HG03342 (cell line): Measurements from ENCODE around the gene MED17.
"Not testable (repeated sequence)": the region's sequence is repeated elsewhere in the genome, so short reads cannot be mapped to it uniquely, and the experiment has no call there.

Experiments
- ATAC-seq: cut with Tn5 transposase; IDR thresholded peaks from one replicate; pipeline ENCODE4 v1.9.1; 2021; ENCODE audit warnings: mild to moderate bottlenecking, moderate library complexity; ENCODE audit not compliant: unreplicated experiment

MED17 gene

GRCh38 chr11:93784145-93784934 lies at the start of gene MED17:
TSS of gene MED17 (plus strand) at chr11:93784282. CDS start at chr11:93784514, 232 bp downstream.
- ATAC-seq, result peak; percentile 97

DNA sequence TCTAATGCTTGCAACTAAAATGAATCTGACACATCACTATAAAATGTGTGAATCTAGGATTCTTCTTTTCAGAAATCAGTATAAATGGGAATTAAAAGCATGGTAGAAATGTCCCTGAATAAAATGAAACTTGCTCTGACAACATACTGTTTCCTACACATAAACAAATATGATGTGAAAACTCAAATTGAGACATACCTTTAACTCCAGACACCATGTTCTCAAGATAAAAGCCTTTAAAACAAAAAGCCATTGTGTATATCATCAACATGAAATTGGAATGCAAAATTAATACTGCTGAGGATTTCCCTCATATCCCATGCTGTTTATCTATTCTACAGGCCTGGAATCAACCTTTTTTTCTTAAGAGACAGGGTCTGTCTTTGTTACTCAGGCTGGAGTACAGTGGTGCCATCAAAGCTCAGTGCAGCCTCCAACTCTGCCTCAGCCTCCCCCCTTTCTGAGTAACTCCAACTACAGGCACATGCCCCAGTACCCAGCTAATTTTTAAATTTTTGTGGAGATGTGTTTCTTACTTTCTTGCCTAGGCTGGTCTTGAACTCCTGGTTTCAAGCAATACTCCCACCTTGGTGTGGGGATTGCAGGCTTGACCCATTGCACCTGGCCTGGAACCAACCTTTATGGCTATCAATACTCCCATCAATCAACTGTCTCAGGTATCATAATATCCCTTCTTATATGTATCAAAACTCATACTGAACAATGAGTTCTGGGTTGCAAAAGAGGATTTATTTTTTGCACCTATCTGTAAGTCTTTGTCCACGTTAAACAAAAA lies 49.5 kb upstream of the MED17 start:
- ATAC-seq, result no peak

DNA sequence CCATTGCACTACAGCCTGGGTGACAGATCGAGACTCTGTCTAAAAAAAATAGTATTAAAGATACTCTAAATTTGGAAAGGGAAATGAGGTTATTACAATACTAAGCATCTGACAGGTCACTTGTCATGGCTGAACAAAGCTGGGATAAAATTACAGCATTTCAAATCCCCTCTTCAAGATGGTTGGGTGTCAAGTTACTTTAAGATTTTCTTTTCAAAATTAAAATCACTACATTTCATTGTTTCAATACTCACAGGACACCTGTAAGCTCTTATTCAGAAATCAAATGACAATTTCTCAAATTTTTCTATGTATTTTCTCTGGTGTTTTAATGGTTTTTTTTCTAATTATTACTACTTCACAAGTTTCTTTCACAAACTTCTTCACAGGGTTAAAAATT lies 48.5 kb upstream of the MED17 start:
- ATAC-seq, result no peak

DNA sequence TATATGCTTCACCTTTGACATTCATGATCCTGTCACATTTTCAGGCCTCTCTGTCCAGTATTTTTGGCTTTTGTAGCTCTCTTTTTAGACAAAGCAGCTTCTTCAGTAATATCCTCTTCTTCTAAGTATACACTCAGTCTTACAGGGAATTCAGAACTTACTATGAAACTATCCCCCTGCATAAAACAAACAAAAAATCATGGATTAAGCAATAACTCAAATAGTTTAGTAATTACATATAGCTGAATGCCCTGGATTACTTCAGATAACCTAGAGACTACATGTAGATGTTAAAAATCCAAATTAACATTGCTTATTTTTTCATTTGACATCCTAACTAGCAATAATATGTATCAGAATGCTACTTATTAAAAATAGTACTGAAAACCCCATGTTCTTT lies 48.0 kb upstream of the MED17 start:
- no peak for ATAC-seq

- no peak for ATAC-seq
Measured at GRCh38 chr11:93737904-93738612, 46.0 kb upstream of the MED17 start.

DNA sequence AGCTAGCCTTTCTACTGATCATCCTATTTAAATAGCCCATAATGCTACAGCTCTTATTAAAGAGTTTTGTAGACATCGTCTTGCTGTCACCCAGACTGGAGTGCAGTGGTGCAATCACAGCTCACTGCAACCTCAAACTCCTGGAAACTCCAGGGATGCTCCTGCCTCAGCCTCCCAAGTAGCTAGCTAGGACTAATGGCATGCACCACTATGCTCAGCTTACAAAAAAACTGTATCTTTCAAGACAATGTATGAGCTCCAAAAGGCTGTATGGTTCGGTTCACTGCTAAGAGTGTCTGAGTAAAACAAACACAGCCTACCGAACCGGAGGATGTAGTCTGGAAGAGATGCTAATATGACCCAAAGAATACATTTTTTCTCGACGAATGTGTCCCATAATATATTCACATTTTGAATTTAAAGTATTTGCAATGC lies 45.4 kb upstream of the MED17 start:
- no peak for ATAC-seq

DNA sequence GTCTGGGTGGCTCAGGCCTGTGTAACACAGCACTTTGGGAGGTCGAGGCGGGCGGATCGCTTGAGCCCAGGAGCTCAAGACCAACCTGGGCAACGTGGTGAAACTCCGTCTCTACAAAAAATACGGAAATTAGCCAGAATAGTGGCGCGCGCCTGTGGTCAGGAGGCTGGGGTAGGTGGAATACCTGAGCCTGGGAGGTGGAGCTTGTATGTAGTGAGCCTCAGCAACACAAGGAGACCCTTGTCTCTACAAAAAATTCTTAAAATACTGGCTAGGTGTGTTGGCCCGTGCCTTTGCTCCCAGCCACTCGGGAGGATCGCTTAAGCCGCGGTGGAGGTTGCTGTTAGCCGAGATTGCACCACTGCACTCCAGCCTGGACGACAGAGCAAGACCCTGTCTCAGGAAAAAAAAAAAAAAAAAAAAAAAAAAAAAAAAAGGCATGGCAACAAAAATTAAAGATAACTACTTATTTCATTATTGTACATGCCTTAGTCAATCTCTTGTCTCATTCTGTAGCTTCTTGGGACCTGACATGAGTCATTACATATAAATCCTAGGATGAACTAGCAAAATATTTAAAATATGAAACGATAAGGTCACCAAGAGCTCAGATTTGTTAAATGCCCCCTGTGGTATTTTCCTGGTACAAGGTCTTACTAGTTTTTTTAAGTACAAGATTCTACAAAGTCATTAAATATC lies 43.9 kb upstream of the MED17 start:
- ATAC-seq, result no peak

DNA sequence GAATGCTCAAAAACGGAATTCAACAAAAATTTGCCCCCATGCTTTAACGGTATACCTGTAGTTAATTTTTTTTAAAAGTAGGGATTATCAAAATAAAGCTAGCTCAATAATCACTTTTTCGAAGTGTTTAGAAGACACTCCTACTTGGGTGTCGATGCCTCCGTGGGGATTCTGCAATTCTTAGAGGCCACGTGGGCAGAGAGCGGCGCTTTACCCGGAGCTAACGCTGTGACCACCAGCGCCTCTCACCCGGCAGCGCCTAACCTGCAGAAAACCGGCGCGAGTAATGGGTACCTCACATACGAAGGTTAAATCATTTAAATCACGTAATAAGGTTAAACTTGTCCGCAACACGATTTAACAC lies 43.4 kb upstream of the MED17 start:
- peak; percentile 38 for ATAC-seq

DNA sequence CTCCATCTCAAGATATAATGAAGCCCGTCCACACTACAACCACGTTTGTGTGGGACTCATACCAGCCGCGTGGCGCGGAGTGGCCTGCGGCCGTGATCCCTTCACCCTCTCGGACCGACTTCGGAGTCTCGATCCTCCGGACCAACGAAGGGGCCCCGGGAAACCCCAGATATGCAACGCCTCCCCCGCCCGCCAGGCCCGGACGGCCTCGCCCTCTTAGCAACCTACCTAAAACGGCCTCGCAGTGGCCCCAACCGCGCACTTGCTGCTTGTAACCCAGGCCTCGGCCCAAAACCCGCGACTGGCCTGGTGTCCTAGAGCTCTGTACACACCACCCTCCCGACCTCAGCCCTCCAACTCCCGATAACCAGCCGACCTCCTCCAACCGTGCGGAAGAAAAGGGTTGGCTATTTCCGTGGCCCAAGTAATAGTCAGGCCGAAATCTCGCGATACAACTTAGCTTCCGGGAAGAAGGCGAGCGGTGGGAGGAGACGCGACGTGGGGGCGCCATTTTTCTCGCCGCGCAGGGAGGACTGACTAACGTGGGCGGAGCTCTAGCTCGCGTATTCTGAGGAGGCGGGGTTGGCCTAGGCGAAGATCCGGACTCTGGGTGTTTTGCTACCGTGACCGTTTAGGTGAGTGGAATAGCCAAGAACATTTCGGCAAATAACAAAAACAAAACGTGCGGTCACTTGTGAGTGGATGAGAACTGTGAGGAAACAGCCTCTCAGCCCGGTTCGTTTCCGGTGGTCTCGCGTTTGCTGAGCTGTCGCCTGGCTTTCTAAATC lies 42.8 kb upstream of the MED17 start, which contains the start of the genes C11orf54 and TAF1D:
Gene C11orf54 (plus strand): TSS at position 579 of the 788 bp plus-strand sequence. CDS start 5,722 bp downstream, outside the sequence.
Gene TAF1D (minus strand): TSS at position 402 of the 788 bp plus-strand sequence. CDS start 2,191 bp downstream, outside the sequence.
- peak; percentile 84 for ATAC-seq

- peak; percentile 10 for ATAC-seq
Measured at GRCh38 chr11:93741882-93742226, 42.2 kb upstream of the MED17 start.

GRCh38 chr11:93743291-93743690 lies 40.8 kb upstream of the MED17 start:
- ATAC-seq, result no peak

GRCh38 chr11:93744669-93745004 lies 39.4 kb upstream of the MED17 start:
- ATAC-seq, result no peak

GRCh38 chr11:93745005-93745755 lies 38.9 kb upstream of the MED17 start:
- ATAC-seq, result not testable (repeated sequence)

GRCh38 chr11:93746101-93746500 lies 38.0 kb upstream of the MED17 start:
- ATAC-seq, result no peak

- ATAC-seq, result peak; percentile 88
Measured at GRCh38 chr11:93747122-93747521, 37.0 kb upstream of the MED17 start.

DNA sequence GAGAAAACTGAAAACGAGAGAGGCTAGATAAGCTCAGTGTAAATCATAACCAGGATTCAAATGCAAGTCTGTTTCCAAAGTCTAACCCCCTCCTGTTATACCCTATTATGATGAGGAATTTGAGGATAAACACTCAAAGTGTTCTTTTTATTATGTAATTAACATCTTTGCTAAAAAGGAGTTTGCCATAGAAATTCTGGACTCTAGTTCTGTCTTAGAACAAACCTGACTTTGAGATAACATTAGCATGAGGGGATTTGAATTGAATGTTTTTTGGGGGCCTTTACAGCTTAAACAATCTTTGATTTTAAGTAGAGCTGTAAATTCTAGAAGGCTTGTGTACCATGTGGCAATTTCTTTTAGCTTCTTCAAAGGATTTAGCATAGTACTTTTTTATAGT lies 33.1 kb upstream of the MED17 start:
- ATAC-seq, result no peak

GRCh38 chr11:93753241-93753640 lies 30.8 kb upstream of the MED17 start:
- ATAC-seq, result no peak

- ATAC-seq, result no peak
Measured at GRCh38 chr11:93756748-93757147, 27.3 kb upstream of the MED17 start.

DNA sequence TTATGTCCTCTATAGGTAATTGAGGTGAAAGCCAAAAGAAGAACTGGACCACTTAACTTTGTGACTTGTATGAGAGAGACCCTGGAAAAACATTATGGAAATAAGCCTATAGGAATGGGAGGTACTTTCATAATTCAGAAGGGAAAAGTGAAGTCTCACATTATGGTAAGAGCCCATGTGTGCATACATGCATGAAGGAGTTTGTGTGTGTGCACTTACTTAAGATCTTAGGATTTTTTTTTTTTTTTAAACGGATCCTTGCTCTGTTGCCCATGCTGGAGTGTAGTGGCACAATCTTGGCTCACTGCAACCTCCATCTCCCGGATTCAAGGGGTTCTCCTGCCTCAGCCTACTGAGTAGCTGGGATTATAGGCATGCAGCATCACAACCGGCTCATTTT lies 26.8 kb upstream of the MED17 start:
- ATAC-seq, result no peak
